HG02623 (cell line): Measurements from ENCODE around the gene DPYSL5.
"Not testable (repeated sequence)": the region's sequence is repeated elsewhere in the genome, so short reads cannot be mapped to it uniquely, and the experiment has no call there.

Source experiments
- ATAC-seq: cut with Tn5 transposase; IDR thresholded peaks from one replicate; pipeline ENCODE4 v1.9.1; 2021; ENCODE audit warnings: moderate library complexity; ENCODE audit not compliant: unreplicated experiment

The DPYSL5 gene

GRCh38 chr2:26922405-26923188, 74.7 kb downstream of the DPYSL5 start:
- no peak for ATAC-seq

DNA sequence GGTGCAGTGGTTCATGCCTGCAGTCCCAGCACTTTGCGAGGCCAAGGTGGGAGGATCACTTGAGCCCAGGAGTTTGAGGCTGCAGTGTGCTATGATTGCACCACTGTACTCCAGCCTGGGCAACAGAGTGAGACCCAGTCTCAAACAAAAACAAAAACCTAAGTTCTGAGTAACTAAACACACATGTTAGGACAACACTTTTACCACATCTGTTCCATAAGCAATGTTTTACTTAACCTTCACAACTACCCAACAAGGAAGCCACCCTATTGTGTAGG, 75.2 kb downstream of the DPYSL5 start:
- ATAC-seq, result not testable (repeated sequence)

GRCh38 chr2:26924731-26925099, 76.8 kb downstream of the DPYSL5 start:
- ATAC-seq, result no peak

- no peak for ATAC-seq
These were observed 77.3 kb downstream of the DPYSL5 start for GRCh38 chr2:26925100-26925791.

- no peak for ATAC-seq
These were observed 79.3 kb downstream of the DPYSL5 start for GRCh38 chr2:26927221-26927620.

- no peak for ATAC-seq
These were observed 85.0 kb downstream of the DPYSL5 start for GRCh38 chr2:26932974-26933373.

GRCh38 chr2:26933431-26934334, 85.8 kb downstream of the DPYSL5 start:
- no peak for ATAC-seq

GRCh38 chr2:26934335-26934724, 86.4 kb downstream of the DPYSL5 start:
- no peak for ATAC-seq

DNA sequence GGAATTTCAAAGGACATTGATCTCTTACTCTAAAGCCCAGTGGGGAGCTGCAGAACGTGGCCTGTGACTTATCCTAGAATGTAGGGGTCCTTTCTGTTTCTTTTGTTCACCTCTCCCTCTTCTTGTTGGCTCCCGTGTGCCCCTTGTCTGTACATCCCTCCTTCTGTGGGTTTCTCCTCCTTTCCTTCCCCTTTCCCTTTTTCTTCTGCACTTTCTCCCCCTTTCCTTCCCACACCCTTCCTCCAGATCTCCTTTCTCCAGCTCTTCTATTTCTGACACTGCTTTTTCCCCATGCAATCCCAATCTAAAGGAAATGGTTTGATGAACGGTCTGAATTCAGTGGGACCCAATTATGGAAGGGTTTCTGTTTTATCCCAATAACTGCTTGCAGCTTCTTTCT, 87.1 kb downstream of the DPYSL5 start:
- ATAC-seq, result no peak

GRCh38 chr2:26936855-26937254, 88.9 kb downstream of the DPYSL5 start:
- ATAC-seq, result no peak

- no peak for ATAC-seq
These were observed 90.6 kb downstream of the DPYSL5 start for GRCh38 chr2:26938399-26939118.

GRCh38 chr2:26940001-26940400, 92.1 kb downstream of the DPYSL5 start:
- ATAC-seq, result no peak

DNA sequence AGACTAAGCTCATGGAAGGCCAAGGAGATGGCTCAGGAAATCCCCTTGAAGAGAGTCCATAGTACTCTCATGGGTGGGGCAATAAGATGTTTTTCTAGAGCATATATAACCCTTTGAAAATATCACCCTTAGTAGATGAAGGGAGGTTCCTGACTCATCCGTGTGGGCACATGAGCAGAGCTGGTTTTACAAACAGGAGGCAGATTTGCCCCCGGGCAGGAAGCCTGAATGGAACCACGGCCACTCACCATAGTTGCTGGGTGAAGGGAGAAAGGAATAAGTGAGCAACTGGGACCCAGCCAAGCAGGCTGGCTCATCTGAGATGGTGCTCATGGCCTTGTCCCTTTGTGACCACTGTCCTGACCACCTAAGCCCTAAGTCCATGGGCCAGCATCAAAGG, 93.6 kb downstream of the DPYSL5 start:
- ATAC-seq, result no peak

DNA sequence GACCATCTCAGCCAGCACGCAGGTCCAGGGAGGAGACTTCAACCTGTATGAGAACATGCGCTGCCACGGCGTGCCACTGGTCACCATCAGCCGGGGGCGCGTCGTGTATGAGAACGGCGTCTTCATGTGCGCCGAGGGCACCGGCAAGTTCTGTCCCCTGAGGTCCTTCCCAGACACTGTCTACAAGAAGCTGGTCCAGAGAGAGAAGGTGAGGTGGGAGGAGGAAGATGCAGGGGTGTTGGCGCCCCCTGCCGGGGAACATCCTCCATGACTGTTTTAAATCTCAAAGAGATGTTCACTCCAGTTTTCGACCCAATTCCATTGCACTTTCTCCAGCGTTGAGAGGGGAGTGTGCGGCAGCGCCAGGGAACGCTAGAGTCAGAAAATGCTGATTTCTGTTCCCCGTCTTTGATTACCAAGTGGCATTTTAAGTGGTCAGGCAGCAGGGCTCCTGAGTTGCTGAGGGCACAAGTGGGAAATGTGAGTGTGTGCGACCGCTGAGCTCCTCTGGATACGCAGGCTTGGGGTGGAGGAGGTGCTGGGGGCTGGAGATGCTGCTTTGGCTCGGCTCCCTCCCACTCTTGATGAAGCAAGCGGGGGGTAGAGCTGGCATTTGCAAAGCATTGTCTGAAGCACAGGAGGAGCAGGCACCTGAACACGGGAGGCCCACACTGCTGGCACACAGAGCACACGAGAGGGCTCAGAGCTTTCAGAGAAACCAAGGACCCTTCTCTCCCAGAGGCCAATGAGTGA, 94.8 kb downstream of the DPYSL5 start:
- no peak for ATAC-seq

DNA sequence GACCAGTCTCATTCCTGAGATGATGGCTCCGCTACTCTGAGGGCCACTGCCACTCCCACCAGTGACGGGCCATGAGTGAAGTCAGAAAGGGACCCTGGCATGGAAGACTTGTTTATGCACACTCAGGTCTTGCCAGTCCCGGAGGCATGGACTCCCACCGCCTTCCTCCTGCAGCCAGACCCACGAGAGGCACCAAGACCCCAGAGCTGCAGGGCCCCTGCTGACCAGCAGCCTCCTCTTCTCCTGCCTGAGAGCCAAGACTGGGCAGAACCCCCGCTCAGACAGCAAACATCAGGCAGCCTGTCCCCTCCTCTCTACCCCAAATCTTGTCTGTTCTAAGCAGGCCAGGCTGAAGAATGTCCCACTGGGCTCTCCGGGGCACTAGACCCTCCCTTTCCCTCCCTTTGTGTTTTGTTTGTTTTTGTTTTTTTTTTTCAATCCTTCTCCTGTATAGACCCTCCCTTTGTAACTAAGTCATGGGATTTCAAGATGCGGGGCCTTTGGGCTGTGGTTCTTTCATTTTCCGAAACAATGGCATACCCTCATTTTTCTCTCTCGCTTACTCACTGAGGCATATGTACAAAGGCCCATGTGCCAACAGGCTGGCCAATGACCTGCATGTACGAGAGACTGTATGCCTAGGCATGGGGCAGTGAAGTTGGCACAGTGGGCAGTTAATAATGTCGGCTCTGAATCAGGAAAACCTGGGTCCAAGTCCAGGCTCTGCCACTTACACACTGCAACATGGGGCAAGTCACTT, 98.2 kb downstream of the DPYSL5 start:
- no peak for ATAC-seq

DNA sequence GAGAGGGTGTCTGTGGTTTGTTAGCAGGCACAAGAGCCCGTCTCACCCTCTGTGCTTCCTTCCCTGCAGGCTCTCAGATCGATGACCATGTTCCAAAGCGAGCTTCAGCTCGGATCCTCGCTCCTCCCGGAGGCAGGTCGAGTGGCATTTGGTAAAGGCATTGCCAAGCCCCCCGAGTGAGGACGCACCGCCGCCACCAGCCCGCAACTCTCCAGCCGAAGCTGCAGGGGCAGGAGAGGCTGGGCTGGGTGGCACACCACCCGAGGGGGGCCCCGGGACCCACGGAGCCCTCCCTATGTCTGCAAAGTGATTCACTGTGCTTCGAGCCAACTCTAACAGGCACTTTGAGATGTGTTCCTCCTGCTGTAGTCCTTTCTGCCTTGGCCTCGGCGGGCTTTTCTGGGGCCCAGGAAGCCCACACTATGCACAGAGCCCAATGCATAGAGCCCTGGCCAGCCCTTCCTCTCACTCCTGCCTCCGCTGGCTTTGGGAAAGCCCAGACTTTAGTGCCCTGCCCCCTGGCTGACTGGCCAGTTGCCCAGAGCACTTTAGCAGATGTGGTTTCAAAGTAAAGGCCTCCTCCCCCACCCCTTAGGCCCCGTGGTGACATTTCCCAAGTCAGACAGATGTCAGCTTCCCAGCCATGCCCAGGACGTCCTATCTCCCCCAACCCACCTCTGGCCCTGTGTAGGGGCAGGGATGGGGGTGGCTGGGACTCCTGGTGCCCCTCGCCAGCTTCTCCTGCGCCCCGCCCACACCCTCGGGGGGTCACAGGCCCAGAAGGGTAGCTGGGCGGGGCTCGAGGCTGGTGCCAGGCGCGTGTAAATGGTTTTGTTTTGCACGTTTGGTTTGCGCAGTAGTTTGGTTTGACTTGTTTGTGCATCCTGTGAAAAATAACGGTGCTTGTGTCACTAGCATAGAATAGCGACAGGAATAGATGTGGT, 99.2 kb downstream of the DPYSL5 start:
- ATAC-seq, result no peak

- ATAC-seq, result no peak
These were observed 100.9 kb downstream of the DPYSL5 start for GRCh38 chr2:26948800-26949199.

- no peak for ATAC-seq
These were observed 102.3 kb downstream of the DPYSL5 start for GRCh38 chr2:26950246-26950645.

DNA sequence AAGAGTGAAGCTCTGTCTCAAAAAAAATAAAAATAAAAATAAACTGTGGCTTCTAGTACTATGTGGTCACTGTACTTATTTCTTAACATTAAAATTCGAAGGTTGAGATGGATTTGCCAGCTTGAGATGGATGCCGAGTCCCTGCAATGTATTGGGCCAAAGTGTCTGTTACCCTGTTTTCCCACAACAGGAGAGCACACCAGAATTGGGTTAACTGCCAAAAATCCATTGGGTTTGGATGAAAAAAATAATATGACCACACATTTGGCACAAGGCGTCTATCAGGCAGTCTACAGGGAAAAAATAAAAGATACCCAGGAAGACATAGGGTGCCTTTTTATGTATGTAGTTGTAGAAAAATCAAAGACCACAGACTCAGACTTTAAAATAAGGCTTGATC, 103.3 kb downstream of the DPYSL5 start:
- ATAC-seq, result no peak
